Activated T-cell treated with anti-CD3 and anti-CD28 coated beads for 1 hour (primary cell): ENCODE data around the gene NXF1.
A peak's percentile ranks its signal among the peaks of the same experiment; 100 is the strongest.
"Not testable (repeated sequence)": the region's sequence is repeated elsewhere in the genome, so short reads cannot be mapped to it uniquely, and the experiment has no call there.

Experiments
- DNase-seq: peaks from one replicate; pipeline ENCODE4 v3.0.0-alpha.2; 2020; ENCODE audit warnings: low read depth

The NXF1 gene

GRCh38 chr11:62805076-62805892, at the start of gene NXF1:
Gene NXF1 (minus strand): TSS chr11:62805440. CDS start chr11:62805356, 84 bp downstream.
- peak; percentile 96 for DNase-seq

GRCh38 chr11:62854013-62854824, 49.0 kb upstream of the NXF1 start:
- no peak for DNase-seq

- DNase-seq = no peak
Observed at GRCh38 chr11:62853279-62853965, 48.2 kb upstream of the NXF1 start.

- no peak for DNase-seq
Observed at GRCh38 chr11:62852523-62853188, 47.4 kb upstream of the NXF1 start.

- DNase-seq = no peak
Observed at GRCh38 chr11:62851807-62852522, 46.7 kb upstream of the NXF1 start.

- DNase-seq = no peak
Observed at GRCh38 chr11:62850911-62851806, 45.9 kb upstream of the NXF1 start.

GRCh38 chr11:62847767-62848314, 42.6 kb upstream of the NXF1 start:
- no peak for DNase-seq

- no peak for DNase-seq
Observed at GRCh38 chr11:62846177-62846576, 40.9 kb upstream of the NXF1 start.

GRCh38 chr11:62844154-62844553, 38.9 kb upstream of the NXF1 start:
- no peak for DNase-seq

GRCh38 chr11:62843466-62843865, 38.2 kb upstream of the NXF1 start:
- no peak for DNase-seq

GRCh38 chr11:62842891-62843290, 37.7 kb upstream of the NXF1 start:
- not testable (repeated sequence) for DNase-seq

- no peak for DNase-seq
Observed at GRCh38 chr11:62842171-62842741, 37.0 kb upstream of the NXF1 start.

GRCh38 chr11:62841361-62842170, 36.3 kb upstream of the NXF1 start:
- peak; percentile 66 for DNase-seq

GRCh38 chr11:62840721-62841360, 35.6 kb upstream of the NXF1 start:
- peak; percentile 56 for DNase-seq

- DNase-seq = peak; percentile 86
Observed at GRCh38 chr11:62839050-62839945, 34.1 kb upstream of the NXF1 start, which contains the start of gene WDR74. Gene WDR74 (minus strand): TSS chr11:62839590. CDS start chr11:62839570, 20 bp downstream.

GRCh38 chr11:62835336-62835735, 30.1 kb upstream of the NXF1 start:
- no peak for DNase-seq
